ENCODE data around the gene EMD.

- no peak for TF ChIP-seq CTCF (IDR thresholded peaks at IDR 0.05)
- no peak for TF ChIP-seq EZH2 (IDR thresholded peaks at IDR 0.05; ENCODE audit: borderline replicate concordance, insufficient read depth, low read depth, low read length, poor library complexity, severe bottlenecking)
Observed at GRCh38 chrX:154365997-154366665, 13.0 kb upstream of the EMD start.

Measured in B cell (primary cell).